ENCODE results near the gene SPINK4.

SPINK4 gene

GRCh38 chr9:33202018-33202417 lies 37.9 kb upstream of the SPINK4 start:
- H3K4me3 ChIP-seq (ENCODE audit: low read depth, low read length) = no peak overlapping the region
- no peak for TF ChIP-seq CTCF (IDR thresholded peaks at IDR 0.05; ENCODE audit: low read depth, low read length, missing control alignments)
- no peak for DNase-seq (ENCODE audit: low read depth)

- TF ChIP-seq CTCF (IDR thresholded peaks at IDR 0.05; ENCODE audit: low read depth, low read length, missing control alignments) = no peak
- DNase-seq (ENCODE audit: low read depth) = peak; percentile 58
- H3K4me3 ChIP-seq (ENCODE audit: low read depth, low read length) = no peak overlapping the region
Measured at GRCh38 chr9:33202552-33203201, 37.3 kb upstream of the SPINK4 start.

DNA sequence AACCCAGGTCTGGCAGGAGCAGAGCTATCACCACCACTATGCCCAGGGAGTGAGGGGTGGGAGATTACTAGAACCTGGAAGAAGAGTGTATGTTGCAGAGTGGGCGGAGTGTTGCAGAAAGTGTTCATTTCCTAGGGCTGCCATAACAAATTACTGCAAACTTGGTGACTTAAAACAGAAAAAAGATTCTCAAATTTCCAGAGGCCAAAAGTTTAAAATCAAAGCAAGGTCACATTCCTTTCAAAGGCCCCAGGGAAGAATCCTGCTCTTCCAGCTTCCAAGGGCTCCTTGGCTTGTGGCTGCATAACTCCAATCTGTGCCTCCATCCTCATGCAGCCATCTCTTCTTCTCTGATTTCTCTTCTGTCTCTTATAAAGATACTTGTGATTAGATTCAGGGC lies 30.6 kb upstream of the SPINK4 start:
- no peak overlapping the region for H3K4me3 ChIP-seq (ENCODE audit: low read depth, low read length)
- no peak for TF ChIP-seq CTCF (IDR thresholded peaks at IDR 0.05; ENCODE audit: low read depth, low read length, missing control alignments)
- DNase-seq (ENCODE audit: low read depth) = no peak

GRCh38 chr9:33210006-33210715 lies 29.8 kb upstream of the SPINK4 start:
- no peak for DNase-seq (ENCODE audit: low read depth)
- no peak overlapping the region for H3K4me3 ChIP-seq (ENCODE audit: low read depth, low read length)
- no peak for TF ChIP-seq CTCF (IDR thresholded peaks at IDR 0.05; ENCODE audit: low read depth, low read length, missing control alignments)

DNA sequence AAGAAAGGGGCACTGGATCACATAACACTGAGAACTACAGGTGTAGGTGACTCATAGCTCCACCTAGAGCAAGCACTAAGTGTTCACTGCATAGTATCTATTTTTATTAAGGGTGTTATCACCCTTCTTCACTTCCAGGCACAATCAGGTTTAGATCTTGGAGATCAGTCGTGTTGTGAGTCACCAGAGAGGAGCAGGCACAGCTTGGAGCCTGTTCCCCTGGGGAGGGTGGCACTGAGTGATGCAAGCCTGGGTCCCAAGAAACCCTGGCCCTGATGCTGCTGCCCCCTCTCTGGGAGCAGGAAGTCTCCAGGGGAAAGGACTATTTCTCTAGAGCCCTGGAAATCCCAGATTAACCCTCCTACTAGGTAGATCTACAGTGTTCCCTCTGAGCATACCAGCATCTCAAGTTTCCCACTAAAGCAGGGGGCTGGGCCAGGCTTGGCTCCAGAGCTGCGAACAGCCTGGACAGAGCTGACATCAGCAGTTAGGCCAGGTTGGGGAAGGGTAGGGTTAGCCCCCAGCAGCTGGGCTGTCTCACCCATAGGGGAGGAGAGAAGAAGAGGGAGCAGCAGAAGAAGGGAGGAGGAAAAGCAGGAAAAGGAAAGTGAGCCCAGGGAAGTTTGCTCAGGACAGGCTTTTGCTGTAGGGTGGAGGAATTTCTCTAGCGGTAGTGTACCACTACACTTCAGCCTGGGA lies 28.1 kb upstream of the SPINK4 start:
- no peak for DNase-seq (ENCODE audit: low read depth)
- no peak overlapping the region for H3K4me3 ChIP-seq (ENCODE audit: low read depth, low read length)
- TF ChIP-seq CTCF (IDR thresholded peaks at IDR 0.05; ENCODE audit: low read depth, low read length, missing control alignments) = no peak

- DNase-seq (ENCODE audit: low read depth) = no peak
- H3K4me3 ChIP-seq (ENCODE audit: low read depth, low read length) = no peak overlapping the region
- TF ChIP-seq CTCF (IDR thresholded peaks at IDR 0.05; ENCODE audit: low read depth, low read length, missing control alignments) = no peak
Measured at GRCh38 chr9:33220681-33221567, 19.0 kb upstream of the SPINK4 start.
